Thoracic aorta (tissue), 2 donors: Measurements from ENCODE around the gene DAGLB. TPM values are rescaled to one million over a fixed set of nuclear protein-coding genes. Genes with fewer than 3 reads are reported as not detected.

ENCODE experiments used
- ATAC-seq: fragments of 150-250 bp; one replicate; pipeline ENCODE4 v1.8.0; 2017; ENCODE audit warnings: low read depth; ENCODE audit not compliant: insufficient number of reproducible peaks, low FRiP score
- DNase-seq: peaks from one replicate; pipeline ENCODE4 v3.0.0-alpha.2; 2020; ENCODE audit warnings: low spot score
- H3K27ac ChIP-seq, 2 donors: fragments of 200-600 bp; sonication (generic); 1 replicate in 1 of 2; 2 replicates in 1 of 2; pipeline ENCODE4 v1.5.1; 2016; ENCODE audit warnings: mild to moderate bottlenecking in 2 of 2, moderate library complexity in 2 of 2
- H3K27me3 ChIP-seq: fragments of 200-600 bp; sonication (generic); replicated peaks from 2 replicates; pipeline ENCODE4 v1.6.0; 2016; ENCODE audit warnings: mild to moderate bottlenecking; ENCODE audit not compliant: insufficient read depth
- H3K36me3 ChIP-seq: fragments of 200-600 bp; sonication (generic); one replicate; pipeline ENCODE4 v1.5.1; 2016
- H3K4me1 ChIP-seq, 2 donors: fragments of 200-600 bp; sonication (generic); 1 replicate in 1 of 2; 2 replicates in 1 of 2; pipeline versions ENCODE4 v1.5.1 to v1.6.0; 2016; ENCODE audit warnings: low read depth in 2 of 2, mild to moderate bottlenecking in 1 of 2; ENCODE audit not compliant: control insufficient read depth in 1 of 2
- H3K4me3 ChIP-seq: fragments of 200-600 bp; sonication (generic); 2 replicates; pipeline ENCODE4 v1.5.1; 2016; ENCODE audit warnings: mild to moderate bottlenecking
- H3K9me3 ChIP-seq: fragments of 200-600 bp; sonication (generic); 2 replicates; pipeline ENCODE4 v1.5.1; 2016
- CTCF ChIP-seq: fragments of 200-600 bp; sonication (generic); IDR thresholded peaks from one replicate; pipeline ENCODE4 v1.5.1; 2019; ENCODE audit warnings: antibody characterized with exemption
- total RNA-seq, 2 donors: library from RNA; depleted of rRNA; stranded (reverse); fragments of >200 nt; gene quantifications; one replicate each; pipeline versions ENCODE4 v1.1.0 to v1.2.3, GENCODE V29; 2016

The DAGLB gene
- total RNA-seq, 2 donors from 2014 or later = 16.5 to 28.6 TPM

DNA sequence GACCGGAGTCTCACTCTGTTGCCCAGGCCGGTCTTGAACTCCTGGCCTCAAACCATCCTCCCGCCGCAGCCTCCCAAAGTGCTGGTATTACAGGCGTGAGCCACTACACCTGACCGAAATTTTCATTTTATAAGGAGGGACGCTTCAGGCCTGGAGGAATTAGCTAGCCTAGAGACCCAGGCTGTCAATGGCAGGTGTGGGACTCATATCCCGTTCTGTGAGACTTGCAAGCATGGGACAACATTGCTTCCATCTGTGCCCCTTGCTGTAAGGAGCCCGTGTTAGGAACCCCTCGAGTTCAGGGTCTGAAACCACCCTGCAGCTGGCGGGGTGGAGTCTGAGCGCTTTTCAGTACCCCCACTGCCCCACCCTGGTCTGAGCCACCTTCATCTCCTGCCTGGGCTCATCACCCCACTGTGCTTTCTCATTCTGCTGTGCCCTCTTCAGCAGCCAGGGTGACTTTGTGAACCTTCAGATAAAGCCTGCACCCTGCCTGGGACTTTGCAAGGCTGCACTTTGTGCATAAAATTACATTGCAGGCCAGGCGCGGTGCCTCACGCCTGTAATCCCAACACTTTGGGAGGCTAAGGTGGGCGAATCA is 1.3 kb upstream of the DAGLB start:
- TF ChIP-seq CTCF = no peak
- no peaks in the 10 kb centered on the region for H3K27me3 ChIP-seq
- H3K4me3 ChIP-seq = no peak overlapping the region
- no peak for DNase-seq
- H3K9me3 ChIP-seq = no peaks in the 10 kb centered on the region
- H3K36me3 ChIP-seq = no peaks in the 10 kb centered on the region
- peaks cover 3 to 8% of the 10 kb centered on the region in 2 donors for H3K4me1 ChIP-seq
- peak overlapping the region; percentile 21 to 81 for H3K27ac ChIP-seq
- no peak for ATAC-seq

- Histone ChIP-seq H3K27ac (peak overlapping the region; percentile 81), H3K36me3 (no peaks in the 10 kb centered on the region), H3K27me3 (no peaks in the 10 kb centered on the region), H3K4me3 (peak overlapping the region; percentile 86), H3K4me1 (peaks cover 6 to 8% of the 10 kb centered on the region in 2 donors), H3K9me3 (no peaks in the 10 kb centered on the region)
- TF ChIP-seq CTCF = no peak
- no peak for ATAC-seq
- peak; percentile 45 for DNase-seq
Observed at GRCh38 chr7:6446838-6447580, 745 bp downstream of the DAGLB start.

DNA sequence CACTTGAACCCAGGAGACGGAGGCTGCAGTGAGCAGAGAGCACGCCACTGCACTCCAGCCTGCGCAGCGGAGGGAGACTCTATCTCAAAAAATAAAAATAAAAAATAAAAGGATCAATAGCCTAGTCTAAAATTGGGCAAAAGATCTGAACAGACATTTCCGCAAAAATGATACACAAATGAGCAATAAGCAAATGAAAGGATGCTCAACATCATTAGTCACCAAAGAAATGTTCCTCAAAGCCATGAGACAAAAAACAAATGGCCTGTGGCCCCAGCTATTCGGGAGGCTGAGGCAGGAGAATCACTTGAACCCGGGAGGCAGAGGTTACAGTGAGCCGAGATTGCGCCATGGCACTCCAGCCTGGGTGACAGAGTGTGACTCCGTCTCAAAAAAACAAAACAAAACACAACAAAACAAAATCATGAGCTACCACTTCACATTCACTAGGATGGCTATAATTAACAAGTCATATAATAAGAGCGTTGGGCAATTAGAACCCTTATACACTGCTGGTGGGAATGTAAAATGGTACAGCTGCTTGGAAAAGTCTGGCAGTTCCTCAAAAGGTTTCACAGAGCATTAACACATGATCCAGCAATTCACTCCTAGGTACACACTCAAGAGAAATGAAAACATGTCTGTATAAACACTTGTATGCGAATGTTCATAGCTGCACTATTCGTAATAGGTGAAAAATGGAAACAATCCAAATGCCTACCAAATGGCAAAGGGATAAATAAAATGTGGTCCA is 3.1 kb downstream of the DAGLB start:
- no peak for TF ChIP-seq CTCF
- Histone ChIP-seq H3K36me3 (no peaks in the 10 kb centered on the region), H3K27ac (no peak overlapping the region), H3K4me3 (no peak overlapping the region), H3K4me1 (peaks cover 6 to 8% of the 10 kb centered on the region in 2 donors), H3K9me3 (no peaks in the 10 kb centered on the region), H3K27me3 (no peaks in the 10 kb centered on the region)
- no peak for ATAC-seq
- DNase-seq = no peak

DNA sequence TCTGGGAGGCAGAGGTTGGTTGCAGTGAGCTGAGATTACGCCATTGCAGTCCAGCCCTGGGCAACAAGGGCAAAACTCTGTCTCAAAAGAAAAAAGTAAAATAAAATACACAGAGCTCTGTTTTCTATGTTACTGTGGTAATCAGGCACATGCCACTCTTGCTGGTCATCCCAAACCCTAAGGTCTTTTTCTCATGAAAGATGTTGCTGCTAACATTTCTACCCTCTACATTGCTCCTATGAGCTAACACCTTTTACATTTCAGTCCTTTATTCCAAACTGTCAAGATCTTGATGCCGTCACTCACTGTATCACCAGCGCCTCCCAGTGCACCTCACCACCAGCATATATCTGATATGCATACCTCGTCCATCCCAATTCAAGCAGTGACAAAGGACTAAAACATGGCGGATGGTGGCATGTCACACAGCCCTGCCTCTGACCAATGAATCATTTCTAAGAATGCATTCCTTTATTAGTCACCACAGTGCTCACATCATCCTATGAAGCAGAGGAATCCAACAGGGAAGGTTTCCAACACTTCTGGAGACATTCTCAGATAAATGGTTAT is 4.3 kb downstream of the DAGLB start:
- no peaks in the 10 kb centered on the region for H3K9me3 ChIP-seq
- DNase-seq (no peak), ATAC-seq (no peak)
- peaks cover 6 to 8% of the 10 kb centered on the region in 2 donors for H3K4me1 ChIP-seq
- H3K4me3 ChIP-seq = no peak overlapping the region
- no peaks in the 10 kb centered on the region for H3K27me3 ChIP-seq
- no peaks in the 10 kb centered on the region for H3K36me3 ChIP-seq
- TF ChIP-seq CTCF = no peak
- no peak overlapping the region for H3K27ac ChIP-seq

GRCh38 chr7:6442114-6442513 is 5.6 kb downstream of the DAGLB start:
- no peak for DNase-seq
- Histone ChIP-seq H3K36me3 (no peaks in the 10 kb centered on the region), H3K27me3 (no peaks in the 10 kb centered on the region), H3K27ac (no peak overlapping the region), H3K4me1 (peaks cover 6 to 7% of the 10 kb centered on the region in 2 donors), H3K4me3 (no peak overlapping the region), H3K9me3 (no peaks in the 10 kb centered on the region)
- TF ChIP-seq CTCF = no peak
- ATAC-seq = no peak
